MG63 (cell line): ENCODE results near the gene RNF44. TPM values are rescaled to one million over a fixed set of nuclear protein-coding genes. Genes with fewer than 3 reads are reported as not detected.
A peak's percentile ranks its signal among the peaks of the same experiment; 100 is the strongest.

Source experiments
- DNase-seq: peaks from one replicate; pipeline ENCODE4 v3.0.0-alpha.2; 2020
- H3K27me3 ChIP-seq: fragments of 250-450 bp; sonication (Bioruptor Pico); 2 replicates; pipeline ENCODE4 v1.5.1; 2020; ENCODE audit warnings: mild to moderate bottlenecking, moderate library complexity
- H3K36me3 ChIP-seq: fragments of 250-450 bp; sonication (Bioruptor Pico); 2 replicates; pipeline ENCODE4 v1.5.1; 2020; ENCODE audit warnings: mild to moderate bottlenecking, moderate library complexity
- H3K4me3 ChIP-seq: fragments of 250-450 bp; sonication (Bioruptor Pico); 2 replicates; pipeline ENCODE4 v1.5.1; 2020; ENCODE audit warnings: mild to moderate bottlenecking, moderate library complexity
- H3K9me3 ChIP-seq: fragments of 250-450 bp; sonication (Bioruptor Pico); 2 replicates; pipeline ENCODE4 v1.5.1; 2020; ENCODE audit warnings: mild to moderate bottlenecking, moderate library complexity
- total RNA-seq: library from RNA; depleted of rRNA; stranded (reverse); fragments of >200 nt; shearing (Covaris generic); gene quantifications from 2 replicates; pipeline ENCODE4 v1.2.3, GENCODE V29; 2014; ENCODE audit warnings: low replicate concordance

The RNF44 gene
- total RNA-seq, 1 experiment from 2014 or later, result 4.4 TPM

DNA sequence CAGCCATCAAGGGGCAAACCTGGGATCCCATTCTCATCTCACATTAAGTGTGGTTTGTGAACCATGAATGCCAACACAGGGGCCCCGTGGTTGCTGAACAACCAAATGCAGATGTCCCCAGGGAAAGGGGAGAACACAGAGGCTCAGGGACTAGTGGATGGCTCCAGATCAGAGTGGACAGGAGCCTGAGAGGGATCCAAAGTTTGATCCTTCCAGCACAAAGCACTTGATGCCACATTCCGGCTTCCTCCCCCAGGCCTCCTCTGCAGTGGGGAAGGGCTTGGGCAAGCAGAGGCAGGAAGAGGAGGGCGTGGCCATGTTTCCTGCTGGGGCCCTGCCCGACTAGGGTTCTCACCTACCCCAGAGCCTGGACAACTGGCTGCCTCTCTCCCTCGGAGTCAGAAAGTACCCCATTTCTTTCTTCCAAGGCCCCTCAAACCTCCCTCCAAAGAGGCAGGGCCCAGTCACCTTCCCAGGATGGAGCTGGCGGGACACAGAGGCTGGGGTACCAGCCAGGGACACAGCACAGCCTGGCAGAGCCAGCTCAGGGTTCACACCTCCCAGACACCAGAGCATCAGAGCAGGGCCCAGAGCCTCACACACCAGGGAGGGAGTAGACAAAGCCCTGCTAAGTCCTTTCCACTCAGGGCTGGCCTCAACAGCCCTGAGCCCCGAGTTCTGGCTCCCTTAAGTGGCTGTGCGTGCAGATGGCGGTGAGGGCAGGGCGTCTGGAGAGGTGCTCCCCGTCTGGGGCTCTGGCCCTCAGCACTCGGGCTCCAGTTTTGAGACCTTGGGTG, 4.3 kb upstream of the RNF44 start:
- Histone ChIP-seq H3K9me3 (no peaks in the 10 kb centered on the region), H3K36me3 (0 out of 2 replicates have a peak, but pooled peaks cover 2% of the 10 kb centered on the region), H3K27me3 (no peaks in the 10 kb centered on the region), H3K4me3 (no peak overlapping the region; the same call in 1 of the 2 replicates)
- DNase-seq, result peak; percentile 82

- Histone ChIP-seq H3K36me3 (peaks cover 7% of the 10 kb centered on the region), H3K9me3 (no peaks in the 10 kb centered on the region), H3K4me3 (no peak overlapping the region), H3K27me3 (no peaks in the 10 kb centered on the region)
- no peak for DNase-seq
These were observed 3.7 kb upstream of the RNF44 start for GRCh38 chr5:176540956-176541337.

DNA sequence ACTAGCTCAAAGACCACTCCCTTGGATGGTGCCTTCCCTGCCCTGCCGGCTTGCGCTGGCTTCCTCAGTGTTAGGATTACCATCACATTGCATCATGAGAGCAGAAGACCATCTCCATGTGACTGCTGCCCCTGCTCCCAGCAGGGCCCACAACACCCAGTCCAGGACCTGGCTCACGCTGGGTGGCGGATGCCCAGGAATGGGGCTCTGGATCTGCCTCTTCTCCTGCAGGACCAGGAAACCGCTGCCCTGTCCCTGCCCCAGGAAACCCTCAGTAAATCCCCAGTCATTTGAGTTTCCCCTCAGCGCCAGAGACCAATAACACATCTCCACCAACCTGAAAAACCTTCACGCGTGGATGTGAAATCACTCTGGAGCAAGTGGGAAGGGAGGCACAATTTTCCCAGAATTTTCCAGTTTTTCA, 3.3 kb upstream of the RNF44 start:
- Histone ChIP-seq H3K36me3 (peaks cover 7% of the 10 kb centered on the region), H3K27me3 (no peaks in the 10 kb centered on the region)
- no peak for DNase-seq

GRCh38 chr5:176538989-176539384, 1.8 kb upstream of the RNF44 start:
- Histone ChIP-seq H3K36me3 (peaks cover 22% of the 10 kb centered on the region), H3K4me3 (no peak overlapping the region), H3K9me3 (no peaks in the 10 kb centered on the region), H3K27me3 (no peaks in the 10 kb centered on the region)
- DNase-seq, result no peak

More for the DNA sequence above, 3.3 kb upstream of the RNF44 start:
- H3K4me3 ChIP-seq, result no peak overlapping the region
- H3K9me3 ChIP-seq, result no peaks in the 10 kb centered on the region

GRCh38 chr5:176538230-176538988, 1.2 kb upstream of the RNF44 start:
- H3K4me3 ChIP-seq, result peak overlapping the region; percentile 80

DNA sequence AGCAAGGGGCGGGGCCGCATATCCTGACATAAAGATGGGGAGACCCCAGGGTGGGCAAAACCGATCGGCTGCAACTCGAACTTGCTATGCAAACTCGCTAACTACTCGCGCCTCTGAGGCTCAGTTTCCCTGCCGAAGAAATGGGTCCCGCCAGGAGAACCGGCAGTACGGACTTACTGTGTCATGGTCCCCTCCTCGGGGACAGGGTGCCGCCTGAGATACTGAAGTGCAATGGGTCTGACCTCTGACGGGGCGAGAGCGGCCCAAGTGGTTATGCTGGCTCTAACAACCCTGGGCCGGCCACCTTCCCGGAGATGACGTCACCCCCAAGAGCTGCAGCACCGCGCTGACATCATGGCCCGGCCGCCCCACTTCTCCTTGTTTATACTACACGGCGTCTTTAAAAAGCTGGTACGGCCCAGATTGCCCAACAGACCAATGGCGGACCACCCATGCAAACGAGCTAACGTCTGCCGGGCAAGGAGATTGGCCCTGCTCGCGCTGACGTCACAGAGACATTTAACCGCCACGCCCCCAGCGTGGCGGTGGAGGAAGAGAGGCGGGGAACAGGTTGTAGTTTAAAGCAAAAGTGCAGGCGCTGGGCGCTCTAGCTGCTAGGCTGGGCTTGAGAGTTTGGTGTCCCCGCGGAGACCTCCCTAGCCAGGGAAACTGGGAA, 490 bp upstream of the RNF44 start:
- Histone ChIP-seq H3K27me3 (no peaks in the 10 kb centered on the region), H3K9me3 (no peaks in the 10 kb centered on the region), H3K36me3 (peaks cover 35% of the 10 kb centered on the region), H3K4me3 (peak overlapping the region; percentile 80)
- DNase-seq, result peak; percentile 100

More at GRCh38 chr5:176538230-176538988, 1.2 kb upstream of the RNF44 start:
- peaks cover 28% of the 10 kb centered on the region for H3K36me3 ChIP-seq
- DNase-seq, result no peak
- no peaks in the 10 kb centered on the region for H3K9me3 ChIP-seq
- H3K27me3 ChIP-seq, result no peaks in the 10 kb centered on the region

DNA sequence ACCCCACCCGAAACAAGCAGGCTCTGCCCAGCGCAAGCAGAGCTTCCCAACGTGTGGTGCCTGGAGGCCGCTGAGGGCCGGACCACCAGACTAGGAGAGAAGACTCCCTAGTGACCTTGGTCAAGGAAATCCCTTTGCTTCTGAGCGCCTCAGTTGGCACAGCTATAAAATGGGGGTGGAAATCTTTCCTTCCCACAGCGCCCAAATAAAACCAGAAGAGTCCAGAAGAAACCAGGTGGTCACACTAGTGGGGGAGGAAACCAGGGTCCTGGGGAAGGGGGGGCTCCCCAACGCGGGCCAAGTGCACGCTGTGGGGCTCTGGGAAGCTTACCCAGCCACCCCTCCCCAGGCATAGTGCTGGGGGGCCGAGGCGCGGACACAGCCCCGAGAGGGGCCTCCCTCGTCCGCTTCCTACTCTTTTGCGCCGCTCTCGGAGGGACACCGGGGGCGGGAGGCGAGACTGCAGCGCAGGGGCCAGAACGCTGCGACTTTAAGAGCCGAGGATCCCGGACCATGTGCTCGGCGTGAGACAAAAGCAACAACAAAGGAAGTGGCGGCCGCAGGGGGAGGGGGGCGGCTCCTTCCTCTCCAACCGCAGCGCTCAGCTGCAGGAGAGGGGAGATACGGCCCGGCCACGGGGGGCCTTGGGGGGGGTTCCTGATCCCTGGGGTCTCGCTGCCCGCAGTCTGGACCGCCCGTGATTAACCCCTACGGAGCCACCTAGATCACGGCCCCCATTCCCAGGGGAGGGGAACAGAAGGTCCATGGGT, 885 bp downstream of the RNF44 start:
- no peaks in the 10 kb centered on the region for H3K27me3 ChIP-seq
- DNase-seq, result peak; percentile 88
- H3K9me3 ChIP-seq, result no peaks in the 10 kb centered on the region

GRCh38 chr5:176535664-176536131, 1.5 kb downstream of the RNF44 start:
- no peaks in the 10 kb centered on the region for H3K27me3 ChIP-seq
- no peaks in the 10 kb centered on the region for H3K9me3 ChIP-seq
- H3K36me3 ChIP-seq, result peaks cover 49% of the 10 kb centered on the region
- DNase-seq, result peak; percentile 34
- H3K4me3 ChIP-seq, result peak overlapping the region; percentile 80

More for the DNA sequence above, 885 bp downstream of the RNF44 start:
- H3K4me3 ChIP-seq, result peak overlapping the region; percentile 80
- H3K36me3 ChIP-seq, result peaks cover 43% of the 10 kb centered on the region

DNA sequence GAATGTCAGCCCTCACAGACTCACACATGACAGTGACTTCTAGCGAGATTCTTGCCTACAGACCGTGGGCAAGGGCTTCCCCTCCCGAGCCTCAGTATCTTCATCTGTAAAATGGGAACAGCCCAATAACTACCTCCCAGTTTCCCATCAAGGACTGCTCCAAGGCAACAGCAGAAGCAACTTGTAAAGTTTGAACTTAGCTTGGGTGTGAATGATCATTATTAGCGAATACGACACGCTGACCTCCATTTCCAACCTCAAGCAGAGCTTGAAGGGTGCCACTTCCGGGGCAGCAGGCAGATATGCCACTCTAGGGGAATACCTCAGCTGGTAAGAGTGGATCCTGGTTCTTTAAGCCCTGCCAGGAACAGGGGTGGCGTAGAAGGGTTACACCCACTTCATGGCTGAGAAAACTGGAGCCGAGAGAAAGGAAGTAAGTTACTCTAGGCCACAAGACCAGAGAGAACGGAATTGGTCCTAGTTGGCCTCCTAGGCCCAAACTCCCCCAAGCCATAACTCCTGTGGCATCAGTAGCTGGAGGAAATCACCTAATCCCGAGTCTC, 2.0 kb downstream of the RNF44 start:
- Histone ChIP-seq H3K27me3 (no peaks in the 10 kb centered on the region), H3K9me3 (no peaks in the 10 kb centered on the region), H3K4me3 (peak overlapping the region; percentile 80), H3K36me3 (peaks cover 53% of the 10 kb centered on the region)
- peak; percentile 40 for DNase-seq

- Histone ChIP-seq H3K27me3 (no peaks in the 10 kb centered on the region), H3K4me3 (peak overlapping the region; percentile 80), H3K36me3 (peaks cover 55% of the 10 kb centered on the region), H3K9me3 (no peaks in the 10 kb centered on the region)
- no peak for DNase-seq
These were observed 2.6 kb downstream of the RNF44 start for GRCh38 chr5:176534640-176535039.

- no peaks in the 10 kb centered on the region for H3K9me3 ChIP-seq
- H3K4me3 ChIP-seq, result no peak overlapping the region
- peaks cover 61% of the 10 kb centered on the region for H3K36me3 ChIP-seq
- H3K27me3 ChIP-seq, result no peaks in the 10 kb centered on the region
- DNase-seq, result peak; percentile 84
These were observed 3.1 kb downstream of the RNF44 start for GRCh38 chr5:176533894-176534611.

DNA sequence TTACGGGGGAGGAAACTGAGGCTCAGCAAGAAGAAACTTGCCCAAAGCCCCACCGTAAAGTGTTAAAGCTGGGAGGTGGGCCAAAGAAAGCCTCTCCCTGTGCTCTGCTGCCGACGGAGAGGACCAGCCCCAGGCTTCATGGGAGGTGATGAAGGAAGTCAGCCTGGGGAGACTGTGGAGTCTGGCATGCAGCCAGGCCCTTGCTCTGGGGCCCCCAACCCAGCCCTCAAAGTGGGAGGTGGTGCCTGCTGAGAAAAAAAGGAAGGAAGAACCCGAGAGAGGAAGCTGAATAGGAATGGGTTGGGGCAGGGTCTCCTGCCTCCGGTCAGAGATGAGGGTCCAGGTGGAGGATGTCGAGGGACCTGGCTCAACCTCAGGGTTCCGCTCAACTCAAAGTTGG, 3.8 kb downstream of the RNF44 start:
- Histone ChIP-seq H3K36me3 (peaks cover 67% of the 10 kb centered on the region), H3K27me3 (no peaks in the 10 kb centered on the region), H3K4me3 (no peak overlapping the region), H3K9me3 (no peaks in the 10 kb centered on the region)
- no peak for DNase-seq

- no peak for DNase-seq
- no peaks in the 10 kb centered on the region for H3K27me3 ChIP-seq
- H3K9me3 ChIP-seq, result no peaks in the 10 kb centered on the region
- H3K36me3 ChIP-seq, result peaks cover 73% of the 10 kb centered on the region
- H3K4me3 ChIP-seq, result no peak overlapping the region
These were observed 4.4 kb downstream of the RNF44 start for GRCh38 chr5:176532795-176533194.

DNA sequence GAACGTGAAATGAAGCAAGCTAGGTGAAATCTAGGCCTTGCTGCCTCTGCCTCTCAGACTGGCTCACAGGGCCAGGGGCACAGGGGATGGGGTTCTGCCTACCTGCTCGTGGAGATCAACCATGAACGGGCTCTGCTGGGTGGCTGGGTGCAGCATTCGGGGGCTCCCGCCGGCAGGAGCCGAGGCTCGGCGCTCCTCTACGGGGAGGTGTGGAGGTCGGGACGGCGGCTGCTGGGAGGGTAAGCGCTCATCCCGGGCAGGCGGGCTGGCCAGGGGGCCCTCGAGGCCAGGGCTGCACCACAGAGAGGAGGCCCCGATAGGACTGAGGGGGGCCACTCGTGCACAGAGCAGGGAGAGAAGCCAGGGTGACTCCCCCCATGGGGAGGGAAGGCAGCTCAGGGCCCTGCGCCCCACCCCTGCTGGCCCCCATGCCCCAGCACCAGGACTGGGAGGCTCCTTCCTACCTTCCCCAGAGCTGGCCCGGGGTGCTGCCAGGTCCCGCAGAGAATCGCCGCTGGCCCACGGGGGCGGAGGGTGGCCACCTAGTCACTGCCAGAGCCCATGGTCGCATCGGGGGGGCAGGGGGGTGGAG, 5.2 kb downstream of the RNF44 start:
- no peak overlapping the region for H3K4me3 ChIP-seq
- no peaks in the 10 kb centered on the region for H3K9me3 ChIP-seq
- DNase-seq, result no peak
- peaks cover 79% of the 10 kb centered on the region for H3K36me3 ChIP-seq
- no peaks in the 10 kb centered on the region for H3K27me3 ChIP-seq
